ENCODE results near the gene GPBAR1.
"Not testable (repeated sequence)": the region's sequence is repeated elsewhere in the genome, so short reads cannot be mapped to it uniquely, and the experiment has no call there.

Gene GPBAR1

DNA sequence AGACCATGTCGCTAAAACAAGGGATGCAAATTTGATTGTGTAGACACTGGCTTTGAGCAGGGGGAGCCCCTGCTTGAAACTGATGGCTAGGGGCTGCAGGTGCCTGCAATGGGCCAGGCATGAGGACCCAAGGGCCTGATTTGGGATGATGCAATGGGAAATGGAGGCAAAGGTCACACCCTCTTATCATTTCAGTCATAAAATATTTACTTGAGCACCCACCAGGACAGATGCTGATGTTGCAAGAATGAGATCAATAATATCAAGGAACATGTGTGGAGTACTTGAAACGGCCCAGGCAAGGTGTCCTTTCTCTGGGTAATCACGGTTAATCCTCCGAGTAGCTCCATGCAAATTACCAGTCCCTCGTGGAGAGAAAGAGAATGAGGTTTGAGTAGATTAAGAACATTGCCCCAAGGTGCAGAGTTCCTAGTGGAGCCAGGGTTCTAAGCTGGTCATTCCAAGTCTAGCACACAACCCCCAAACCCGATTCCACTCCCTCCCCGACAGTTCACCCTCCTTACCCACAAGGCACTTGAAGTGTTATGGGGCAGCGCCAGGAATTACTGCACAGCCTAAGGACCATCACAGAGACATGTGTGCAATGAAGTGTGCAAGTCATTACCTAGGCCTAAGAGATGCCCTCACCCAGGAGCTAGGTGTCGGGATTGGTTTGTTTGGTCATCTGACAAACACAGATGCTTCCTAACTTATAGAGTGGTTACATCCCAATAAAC, 45.5 kb downstream of the GPBAR1 start:
- Histone ChIP-seq H3K4me3 (replicated peaks; ENCODE audit: insufficient read depth, low read length) (no peak overlapping the region), H3K27ac (replicated peaks) (no peak overlapping the region), H3K27me3 (ENCODE audit: insufficient read depth, poor library complexity, severe bottlenecking) (no peaks in the 10 kb centered on the region)
- no peak for DNase-seq (ENCODE audit: low read depth in 1 of 2, low spot score in 1 of 2)
- TF ChIP-seq, protein P1, sequence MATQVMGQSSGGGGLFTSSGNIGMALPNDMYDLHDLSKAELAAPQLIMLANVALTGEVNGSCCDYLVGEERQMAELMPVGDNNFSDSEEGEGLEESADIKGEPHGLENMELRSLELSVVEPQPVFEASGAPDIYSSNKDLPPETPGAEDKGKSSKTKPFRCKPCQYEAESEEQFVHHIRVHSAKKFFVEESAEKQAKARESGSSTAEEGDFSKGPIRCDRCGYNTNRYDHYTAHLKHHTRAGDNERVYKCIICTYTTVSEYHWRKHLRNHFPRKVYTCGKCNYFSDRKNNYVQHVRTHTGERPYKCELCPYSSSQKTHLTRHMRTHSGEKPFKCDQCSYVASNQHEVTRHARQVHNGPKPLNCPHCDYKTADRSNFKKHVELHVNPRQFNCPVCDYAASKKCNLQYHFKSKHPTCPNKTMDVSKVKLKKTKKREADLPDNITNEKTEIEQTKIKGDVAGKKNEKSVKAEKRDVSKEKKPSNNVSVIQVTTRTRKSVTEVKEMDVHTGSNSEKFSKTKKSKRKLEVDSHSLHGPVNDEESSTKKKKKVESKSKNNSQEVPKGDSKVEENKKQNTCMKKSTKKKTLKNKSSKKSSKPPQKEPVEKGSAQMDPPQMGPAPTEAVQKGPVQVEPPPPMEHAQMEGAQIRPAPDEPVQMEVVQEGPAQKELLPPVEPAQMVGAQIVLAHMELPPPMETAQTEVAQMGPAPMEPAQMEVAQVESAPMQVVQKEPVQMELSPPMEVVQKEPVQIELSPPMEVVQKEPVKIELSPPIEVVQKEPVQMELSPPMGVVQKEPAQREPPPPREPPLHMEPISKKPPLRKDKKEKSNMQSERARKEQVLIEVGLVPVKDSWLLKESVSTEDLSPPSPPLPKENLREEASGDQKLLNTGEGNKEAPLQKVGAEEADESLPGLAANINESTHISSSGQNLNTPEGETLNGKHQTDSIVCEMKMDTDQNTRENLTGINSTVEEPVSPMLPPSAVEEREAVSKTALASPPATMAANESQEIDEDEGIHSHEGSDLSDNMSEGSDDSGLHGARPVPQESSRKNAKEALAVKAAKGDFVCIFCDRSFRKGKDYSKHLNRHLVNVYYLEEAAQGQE (IDR thresholded peaks at IDR 0.05; ENCODE audit: insufficient replicate concordance, low read depth), result no peak
- TF ChIP-seq SPI1 (IDR thresholded peaks at IDR 0.05; ENCODE audit: borderline replicate concordance, low read depth), result no peak
- TF ChIP-seq, protein P2, sequence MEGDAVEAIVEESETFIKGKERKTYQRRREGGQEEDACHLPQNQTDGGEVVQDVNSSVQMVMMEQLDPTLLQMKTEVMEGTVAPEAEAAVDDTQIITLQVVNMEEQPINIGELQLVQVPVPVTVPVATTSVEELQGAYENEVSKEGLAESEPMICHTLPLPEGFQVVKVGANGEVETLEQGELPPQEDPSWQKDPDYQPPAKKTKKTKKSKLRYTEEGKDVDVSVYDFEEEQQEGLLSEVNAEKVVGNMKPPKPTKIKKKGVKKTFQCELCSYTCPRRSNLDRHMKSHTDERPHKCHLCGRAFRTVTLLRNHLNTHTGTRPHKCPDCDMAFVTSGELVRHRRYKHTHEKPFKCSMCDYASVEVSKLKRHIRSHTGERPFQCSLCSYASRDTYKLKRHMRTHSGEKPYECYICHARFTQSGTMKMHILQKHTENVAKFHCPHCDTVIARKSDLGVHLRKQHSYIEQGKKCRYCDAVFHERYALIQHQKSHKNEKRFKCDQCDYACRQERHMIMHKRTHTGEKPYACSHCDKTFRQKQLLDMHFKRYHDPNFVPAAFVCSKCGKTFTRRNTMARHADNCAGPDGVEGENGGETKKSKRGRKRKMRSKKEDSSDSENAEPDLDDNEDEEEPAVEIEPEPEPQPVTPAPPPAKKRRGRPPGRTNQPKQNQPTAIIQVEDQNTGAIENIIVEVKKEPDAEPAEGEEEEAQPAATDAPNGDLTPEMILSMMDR (IDR thresholded peaks at IDR 0.05; ENCODE audit: insufficient read depth, low read length), result no peak

DNA sequence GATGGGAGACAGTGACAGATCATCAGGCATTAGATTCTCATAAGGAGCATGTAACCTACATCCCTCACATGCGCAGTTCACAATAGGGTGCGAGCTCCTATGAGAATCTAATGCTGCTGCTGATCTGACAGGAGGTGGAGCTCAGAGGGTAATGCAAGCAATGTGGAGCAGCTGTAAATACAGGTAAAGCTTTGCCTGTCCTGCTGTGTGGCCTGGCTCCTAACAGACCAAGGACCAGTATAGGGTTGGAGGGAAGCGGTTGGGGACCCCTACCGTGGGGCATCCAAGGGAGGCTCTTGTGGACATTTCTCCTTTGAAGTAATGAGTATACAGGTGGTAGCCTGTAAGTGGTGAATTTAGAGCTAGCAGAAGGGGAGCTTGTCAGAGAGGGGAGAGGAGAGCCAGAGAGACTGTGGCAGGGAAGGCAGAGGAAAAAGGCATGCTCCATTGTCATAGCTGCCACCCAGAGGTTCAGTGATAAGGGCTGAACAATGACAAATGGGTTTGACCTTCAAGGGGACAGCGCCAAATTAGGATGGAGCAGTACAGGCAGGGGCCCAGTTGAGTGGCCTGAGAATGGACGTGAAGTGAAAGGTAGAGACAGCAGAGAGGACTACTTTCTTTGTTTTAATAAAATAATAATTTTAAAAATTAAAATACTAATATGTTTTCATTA, 46.7 kb downstream of the GPBAR1 start:
- TF ChIP-seq, protein P1 (IDR thresholded peaks at IDR 0.05; ENCODE audit: insufficient replicate concordance, low read depth), result no peak
- TF ChIP-seq, protein P2 (IDR thresholded peaks at IDR 0.05; ENCODE audit: insufficient read depth, low read length), result no peak
- no peak for TF ChIP-seq GABPA (IDR thresholded peaks at IDR 0.05; ENCODE audit: low read depth)
- no peak for TF ChIP-seq SPI1 (IDR thresholded peaks at IDR 0.05; ENCODE audit: borderline replicate concordance, low read depth)
- TF ChIP-seq POLR2AphosphoS5 (IDR thresholded peaks at IDR 0.05; ENCODE audit: low read depth), result no peak
- H3K27me3 ChIP-seq (ENCODE audit: insufficient read depth, poor library complexity, severe bottlenecking), result no peaks in the 10 kb centered on the region

DNA sequence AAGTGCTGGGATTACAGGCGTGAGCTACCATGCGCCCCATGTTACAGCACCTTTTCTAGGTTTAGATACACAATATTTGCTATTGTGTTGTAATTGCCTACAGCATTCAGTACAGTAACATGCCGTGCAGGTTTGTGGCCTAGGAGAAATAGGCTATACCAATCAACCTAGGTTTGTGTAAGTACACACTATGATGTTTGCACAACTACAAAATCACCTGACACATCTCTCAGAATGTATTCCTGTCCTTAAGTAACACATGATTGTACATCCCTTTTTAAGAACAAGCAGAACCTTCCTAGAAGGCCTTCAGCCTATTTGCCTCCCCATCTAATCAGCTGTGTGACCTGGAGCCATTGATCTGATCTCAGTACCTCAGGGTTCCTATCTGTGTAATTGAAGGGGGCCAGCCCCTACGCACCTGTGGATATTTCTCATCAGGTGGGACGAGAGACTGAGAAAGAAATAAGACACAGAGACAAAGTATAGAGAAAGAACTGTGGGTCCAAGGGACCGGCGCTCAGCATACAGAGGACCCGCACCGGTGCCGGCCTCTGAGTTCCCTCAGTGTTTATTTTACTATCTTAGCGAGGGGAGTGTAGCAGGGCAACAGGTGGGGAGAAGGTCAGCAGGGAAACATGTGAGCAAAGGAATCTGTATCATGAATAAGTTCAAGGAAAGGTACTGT, 50.2 kb downstream of the GPBAR1 start:
- peak in 1 of 2 experiments; percentile 41 for DNase-seq (ENCODE audit: low read depth in 1 of 2, low spot score in 1 of 2)
- TF ChIP-seq, protein P2 (IDR thresholded peaks at IDR 0.05; ENCODE audit: insufficient read depth, low read length), result no peak
- TF ChIP-seq SPI1 (IDR thresholded peaks at IDR 0.05; ENCODE audit: borderline replicate concordance, low read depth) (no peak), POLR2AphosphoS5 (IDR thresholded peaks at IDR 0.05; ENCODE audit: low read depth) (no peak)
- no peak overlapping the region for H3K27ac ChIP-seq (replicated peaks)
- no peaks in the 10 kb centered on the region for H3K27me3 ChIP-seq (ENCODE audit: insufficient read depth, poor library complexity, severe bottlenecking)
- H3K4me3 ChIP-seq (replicated peaks; ENCODE audit: insufficient read depth, low read length), result no peak overlapping the region

More for the DNA sequence above, 46.7 kb downstream of the GPBAR1 start:
- Histone ChIP-seq H3K4me3 (replicated peaks; ENCODE audit: insufficient read depth, low read length) (no peak overlapping the region), H3K27ac (replicated peaks) (no peak overlapping the region)
- DNase-seq (ENCODE audit: low read depth in 1 of 2, low spot score in 1 of 2), result no peak

DNA sequence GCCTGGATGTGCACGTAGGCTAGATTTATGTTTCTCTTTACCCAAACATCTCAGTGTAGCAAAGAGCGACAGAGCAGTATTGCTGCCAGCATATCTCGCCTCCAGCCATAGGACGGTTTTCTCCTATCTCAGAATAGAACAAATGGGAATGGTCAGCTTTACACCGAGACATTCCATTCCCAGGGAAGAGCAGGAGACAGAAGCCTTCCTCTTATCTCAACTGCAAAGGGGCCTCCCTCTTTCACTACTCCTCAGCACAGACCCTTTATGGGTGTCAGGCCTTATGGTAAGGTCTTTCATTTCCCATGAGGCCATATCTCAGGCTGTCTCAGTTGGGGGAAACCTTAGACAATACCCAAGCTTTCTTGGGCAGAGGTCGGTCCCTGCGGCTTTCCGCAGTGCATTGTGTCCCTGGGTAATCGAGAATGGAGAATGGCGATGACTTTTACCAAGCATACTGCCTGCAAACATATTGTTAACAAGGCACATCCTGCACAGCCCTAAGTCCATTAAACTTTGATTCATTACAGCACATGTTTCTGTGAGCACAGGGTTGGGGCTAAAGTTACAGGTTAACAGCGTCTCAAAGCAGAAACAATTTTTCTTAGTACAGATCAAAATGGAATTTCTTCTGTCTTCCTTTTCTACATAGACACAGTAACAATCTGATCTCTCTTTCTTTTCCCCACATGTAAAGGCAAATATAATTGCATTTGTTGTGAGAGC, 50.9 kb downstream of the GPBAR1 start:
- not testable (repeated sequence) for H3K4me3 ChIP-seq (replicated peaks; ENCODE audit: insufficient read depth, low read length); H3K27me3 ChIP-seq (ENCODE audit: insufficient read depth, poor library complexity, severe bottlenecking); DNase-seq (ENCODE audit: low read depth in 1 of 2, low spot score in 1 of 2); H3K27ac ChIP-seq (replicated peaks)

Data from HL-60 (cell line).